ENCODE measurements around the gene RGCC.

DNA sequence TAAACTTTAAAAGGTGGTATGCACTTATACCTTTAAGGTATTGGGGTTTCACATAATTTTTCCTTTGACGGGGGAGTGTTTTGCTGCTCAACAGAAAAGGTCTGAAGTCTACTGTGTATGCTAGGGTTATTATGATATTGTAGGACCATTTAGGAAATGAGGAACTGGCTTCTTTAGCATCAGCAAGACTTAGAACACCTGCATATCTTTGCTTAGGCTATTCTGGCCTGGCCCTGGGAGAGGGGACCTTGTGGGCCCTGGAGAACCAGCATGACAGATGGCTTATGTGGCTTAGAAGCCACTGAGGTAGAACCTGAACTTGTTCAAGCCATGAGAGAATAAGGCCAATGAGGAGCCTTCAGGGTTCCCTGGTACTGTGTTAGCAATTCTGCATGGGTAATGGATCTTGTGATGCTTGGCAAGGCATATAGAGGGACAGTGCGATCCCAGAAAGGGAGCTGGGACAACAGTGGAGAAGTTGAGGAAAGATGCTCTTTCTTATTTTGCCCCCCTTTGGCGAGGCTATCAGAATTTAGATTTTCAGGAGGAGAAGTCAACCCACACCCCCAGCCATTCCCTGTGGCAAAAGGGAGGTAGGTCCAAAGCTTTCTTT, 4.3 kb downstream of the RGCC start:
- TF ChIP-seq EZH2phosphoT487 (IDR thresholded peaks at IDR 0.05; ENCODE audit: low read length): no peak
- TF ChIP-seq, protein P1, sequence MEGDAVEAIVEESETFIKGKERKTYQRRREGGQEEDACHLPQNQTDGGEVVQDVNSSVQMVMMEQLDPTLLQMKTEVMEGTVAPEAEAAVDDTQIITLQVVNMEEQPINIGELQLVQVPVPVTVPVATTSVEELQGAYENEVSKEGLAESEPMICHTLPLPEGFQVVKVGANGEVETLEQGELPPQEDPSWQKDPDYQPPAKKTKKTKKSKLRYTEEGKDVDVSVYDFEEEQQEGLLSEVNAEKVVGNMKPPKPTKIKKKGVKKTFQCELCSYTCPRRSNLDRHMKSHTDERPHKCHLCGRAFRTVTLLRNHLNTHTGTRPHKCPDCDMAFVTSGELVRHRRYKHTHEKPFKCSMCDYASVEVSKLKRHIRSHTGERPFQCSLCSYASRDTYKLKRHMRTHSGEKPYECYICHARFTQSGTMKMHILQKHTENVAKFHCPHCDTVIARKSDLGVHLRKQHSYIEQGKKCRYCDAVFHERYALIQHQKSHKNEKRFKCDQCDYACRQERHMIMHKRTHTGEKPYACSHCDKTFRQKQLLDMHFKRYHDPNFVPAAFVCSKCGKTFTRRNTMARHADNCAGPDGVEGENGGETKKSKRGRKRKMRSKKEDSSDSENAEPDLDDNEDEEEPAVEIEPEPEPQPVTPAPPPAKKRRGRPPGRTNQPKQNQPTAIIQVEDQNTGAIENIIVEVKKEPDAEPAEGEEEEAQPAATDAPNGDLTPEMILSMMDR (IDR thresholded peaks at IDR 0.05; ENCODE audit: low read length): no peak

All from MM.1S (cell line).